AG09309 (cell line): ENCODE data around the gene FOXQ1.
A peak's percentile ranks its signal among the peaks of the same experiment; 100 is the strongest.

Source experiments
- DNase-seq: peaks from one replicate; pipeline ENCODE4 v3.0.0-alpha.2; 2010; ENCODE audit warnings: low read depth
- H3K4me3 ChIP-seq: 2 replicates; pipeline ENCODE4 v1.5.1; 2011; ENCODE audit warnings: mild to moderate bottlenecking, low read depth, low read length, moderate library complexity; ENCODE audit not compliant: control insufficient read depth
- TF ChIP-seq, protein P1 (sequence below): IDR thresholded peaks from 2 replicates; pipeline ENCODE4 v1.5.1; 2011; ENCODE audit warnings: mild to moderate bottlenecking, low read depth, low read length, inconsistent platforms; ENCODE audit not compliant: insufficient read depth, control insufficient read depth; ENCODE audit errors: missing control alignments

FOXQ1 gene

GRCh38 chr6:1298768-1299167 lies 13.1 kb upstream of the FOXQ1 start:
- TF ChIP-seq, protein P1, sequence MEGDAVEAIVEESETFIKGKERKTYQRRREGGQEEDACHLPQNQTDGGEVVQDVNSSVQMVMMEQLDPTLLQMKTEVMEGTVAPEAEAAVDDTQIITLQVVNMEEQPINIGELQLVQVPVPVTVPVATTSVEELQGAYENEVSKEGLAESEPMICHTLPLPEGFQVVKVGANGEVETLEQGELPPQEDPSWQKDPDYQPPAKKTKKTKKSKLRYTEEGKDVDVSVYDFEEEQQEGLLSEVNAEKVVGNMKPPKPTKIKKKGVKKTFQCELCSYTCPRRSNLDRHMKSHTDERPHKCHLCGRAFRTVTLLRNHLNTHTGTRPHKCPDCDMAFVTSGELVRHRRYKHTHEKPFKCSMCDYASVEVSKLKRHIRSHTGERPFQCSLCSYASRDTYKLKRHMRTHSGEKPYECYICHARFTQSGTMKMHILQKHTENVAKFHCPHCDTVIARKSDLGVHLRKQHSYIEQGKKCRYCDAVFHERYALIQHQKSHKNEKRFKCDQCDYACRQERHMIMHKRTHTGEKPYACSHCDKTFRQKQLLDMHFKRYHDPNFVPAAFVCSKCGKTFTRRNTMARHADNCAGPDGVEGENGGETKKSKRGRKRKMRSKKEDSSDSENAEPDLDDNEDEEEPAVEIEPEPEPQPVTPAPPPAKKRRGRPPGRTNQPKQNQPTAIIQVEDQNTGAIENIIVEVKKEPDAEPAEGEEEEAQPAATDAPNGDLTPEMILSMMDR = no peak
- DNase-seq = no peak
- no peak overlapping the region for H3K4me3 ChIP-seq

DNA sequence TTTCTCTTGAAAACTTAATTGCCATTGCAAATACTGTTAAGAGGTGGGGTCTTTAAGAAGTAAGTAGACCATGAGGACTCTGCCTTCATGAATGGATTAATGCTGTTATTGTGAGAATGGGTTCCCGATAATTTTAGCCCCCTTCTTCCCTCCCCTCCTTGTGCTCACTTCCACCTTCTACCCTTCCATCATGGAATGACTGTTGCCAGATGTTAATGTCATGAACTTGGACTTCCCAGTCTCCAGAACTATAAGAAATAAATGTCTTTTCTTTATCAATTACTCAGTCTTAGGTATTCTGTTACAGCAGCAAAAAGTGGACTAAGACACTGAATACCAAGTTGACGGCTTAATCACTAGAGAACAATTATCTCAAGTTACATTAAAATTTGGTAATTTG lies 5.8 kb upstream of the FOXQ1 start:
- DNase-seq = no peak
- TF ChIP-seq, protein P1 = no peak
- no peak overlapping the region for H3K4me3 ChIP-seq

DNA sequence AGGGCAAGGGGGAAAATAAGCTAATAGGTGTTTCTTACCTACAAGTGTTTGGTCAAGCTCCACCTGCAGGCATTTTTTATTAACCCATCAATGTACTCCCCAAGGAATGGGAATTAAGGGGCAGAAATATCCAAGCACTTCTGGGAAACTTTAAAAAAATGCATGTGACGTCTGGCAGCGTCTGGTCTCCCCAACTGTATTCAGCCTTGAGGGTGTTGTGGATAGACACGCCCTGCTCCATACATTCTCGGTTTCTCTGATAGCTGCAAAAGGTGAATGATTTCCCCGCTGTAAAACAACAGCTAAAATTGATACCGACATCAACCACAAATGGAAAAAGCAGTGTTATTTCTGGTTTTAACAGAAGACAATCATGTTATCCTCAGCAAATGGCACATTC lies 2.5 kb upstream of the FOXQ1 start:
- DNase-seq = no peak
- TF ChIP-seq, protein P1 = no peak
- H3K4me3 ChIP-seq = no peak overlapping the region

DNA sequence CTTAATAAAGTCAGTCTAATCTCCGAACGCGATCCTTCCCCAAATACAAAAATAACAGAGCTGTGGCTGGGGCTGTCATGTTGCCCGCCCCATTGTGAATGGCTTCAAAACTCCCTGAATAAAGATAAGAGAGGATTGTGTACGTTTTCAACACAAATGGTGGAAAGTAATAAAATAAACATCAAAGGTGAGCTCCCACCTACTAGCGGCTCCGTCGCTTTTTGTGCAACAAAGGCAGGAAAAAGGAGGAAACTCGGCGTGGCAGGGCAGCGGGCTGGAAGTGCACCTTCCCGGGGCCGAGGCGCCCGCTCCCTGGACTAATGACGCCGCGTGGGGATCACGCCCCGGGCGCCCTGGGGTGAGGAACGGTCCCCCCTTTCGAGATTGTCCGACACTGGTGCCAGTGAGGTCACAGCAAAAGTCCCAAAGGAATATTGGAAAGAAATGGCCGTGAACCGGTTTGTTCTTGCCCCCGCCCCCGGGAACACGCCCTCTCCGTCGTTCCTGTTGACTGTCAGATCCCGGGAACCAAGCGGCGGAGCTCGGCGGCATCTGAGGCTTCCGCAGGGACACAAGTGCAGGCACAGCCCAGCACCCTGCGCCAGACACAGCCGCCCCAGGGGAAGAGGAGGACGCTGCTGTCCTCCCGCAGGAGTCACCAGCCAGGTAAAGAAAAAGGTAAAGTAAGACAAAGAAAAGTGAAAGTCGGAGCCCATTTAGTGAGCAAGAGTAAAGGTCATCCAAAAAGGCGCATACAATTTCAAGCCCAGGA lies 1.1 kb upstream of the FOXQ1 start:
- no peak for DNase-seq
- no peak overlapping the region for H3K4me3 ChIP-seq

GRCh38 chr6:1312203-1312472 lies 240 bp downstream of the FOXQ1 start:
- no peak for DNase-seq
- peak overlapping the region; percentile 45 for H3K4me3 ChIP-seq
- TF ChIP-seq, protein P1 = no peak

More for the DNA sequence above, 1.1 kb upstream of the FOXQ1 start:
- TF ChIP-seq, protein P1 = no peak

- H3K4me3 ChIP-seq = peak overlapping the region; percentile 45
- TF ChIP-seq, protein P1 = no peak
- DNase-seq = no peak
Measured at GRCh38 chr6:1312473-1313367, 822 bp downstream of the FOXQ1 start.
